H9 (cell line): Measurements from ENCODE around the gene MMP2. TPM values are rescaled to one million over a fixed set of nuclear protein-coding genes. Genes with fewer than 3 reads are reported as not detected.

Experiments used
- DNase-seq: peaks from one replicate; pipeline ENCODE4 v3.0.0-alpha.2; 2017
- H2AFZ ChIP-seq: one replicate; pipeline ENCODE4 v1.6.1; 2013; ENCODE audit warnings: mild to moderate bottlenecking, low read length, control low read depth, moderate library complexity
- H2AK5ac ChIP-seq: 2 replicates; pipeline ENCODE4 v1.6.1; 2013; ENCODE audit warnings: low read length, control low read depth, mixed read lengths; ENCODE audit not compliant: insufficient read length
- H2BK120ac ChIP-seq: one replicate; pipeline ENCODE4 v1.6.1; 2013; ENCODE audit warnings: low read depth, mild to moderate bottlenecking, low read length, control low read depth, inconsistent platforms; ENCODE audit not compliant: poor library complexity, severe bottlenecking
- H2BK12ac ChIP-seq: 2 replicates; pipeline ENCODE4 v1.6.1; 2013; ENCODE audit warnings: low read length, control low read depth, mixed read lengths, low read depth; ENCODE audit not compliant: insufficient read length
- H2BK15ac ChIP-seq: 2 replicates; pipeline ENCODE4 v1.6.1; 2013; ENCODE audit warnings: low read depth, low read length, control low read depth
- H2BK20ac ChIP-seq: one replicate; pipeline ENCODE4 v1.6.1; 2013; ENCODE audit warnings: low read depth, mild to moderate bottlenecking, low read length, control low read depth, inconsistent platforms; ENCODE audit not compliant: poor library complexity, severe bottlenecking
- H2BK5ac ChIP-seq: 2 replicates; pipeline ENCODE4 v1.6.1; 2013; ENCODE audit warnings: low read length, control low read depth, mixed read lengths; ENCODE audit not compliant: insufficient read length
- H3K14ac ChIP-seq: 2 replicates; pipeline ENCODE4 v1.6.1; 2013; ENCODE audit warnings: low read length, control low read depth; ENCODE audit not compliant: insufficient read depth
- H3K18ac ChIP-seq: 2 replicates; pipeline ENCODE4 v1.6.1; 2013; ENCODE audit warnings: low read depth, mild to moderate bottlenecking, mixed read lengths, low read length, control low read depth; ENCODE audit not compliant: insufficient read length
- H3K23ac ChIP-seq: 2 replicates; pipeline ENCODE4 v1.6.1; 2013; ENCODE audit warnings: low read length, control low read depth, mixed read lengths, low read depth; ENCODE audit not compliant: insufficient read length
- H3K23me2 ChIP-seq: 2 replicates; pipeline ENCODE4 v1.6.1; 2013; ENCODE audit warnings: low read depth, mild to moderate bottlenecking, mixed read lengths, low read length, control low read depth; ENCODE audit not compliant: insufficient read length, poor library complexity, severe bottlenecking
- H3K27ac ChIP-seq: 2 replicates; pipeline ENCODE4 v1.5.1; 2013; ENCODE audit warnings: low read length, control low read depth, mixed read lengths, low read depth; ENCODE audit not compliant: insufficient read length
- H3K27me3 ChIP-seq: 2 replicates; pipeline ENCODE4 v1.6.1; 2013; ENCODE audit warnings: low read length, control low read depth, inconsistent platforms; ENCODE audit not compliant: insufficient read depth
- H3K4ac ChIP-seq: 2 replicates; pipeline ENCODE4 v1.6.1; 2013; ENCODE audit warnings: low read depth, mild to moderate bottlenecking, control low read depth, inconsistent platforms, low read length, moderate library complexity
- H3K4me1 ChIP-seq: 2 replicates; pipeline ENCODE4 v1.6.1; 2013; ENCODE audit warnings: low read length, control low read depth, inconsistent platforms; ENCODE audit not compliant: insufficient read depth
- H3K4me2 ChIP-seq: 2 replicates; pipeline ENCODE4 v1.6.1; 2013; ENCODE audit warnings: low read length, control low read depth, mixed read lengths; ENCODE audit not compliant: insufficient read length, insufficient read depth
- H3K56ac ChIP-seq: 2 replicates; pipeline ENCODE4 v1.6.1; 2013; ENCODE audit warnings: low read depth, mild to moderate bottlenecking, mixed read lengths, low read length, control low read depth; ENCODE audit not compliant: insufficient read length
- H3K79me1 ChIP-seq: 2 replicates; pipeline ENCODE4 v1.6.1; 2013; ENCODE audit warnings: low read depth, mild to moderate bottlenecking, moderate library complexity, low read length, control low read depth, inconsistent platforms; ENCODE audit not compliant: insufficient read depth, poor library complexity, severe bottlenecking
- H3K79me2 ChIP-seq: 2 replicates; pipeline ENCODE4 v1.6.1; 2013; ENCODE audit warnings: low read length, control low read depth, inconsistent platforms; ENCODE audit not compliant: insufficient read depth
- H3K9ac ChIP-seq: 2 replicates; pipeline ENCODE4 v1.6.1; 2013; ENCODE audit warnings: low read length, control low read depth, mixed read lengths; ENCODE audit not compliant: insufficient read length; ENCODE audit errors: extremely low read depth
- H3K9me3 ChIP-seq: one replicate; pipeline ENCODE4 v1.6.1; 2013; ENCODE audit warnings: low read depth, low read length, inconsistent platforms; ENCODE audit not compliant: control insufficient read depth
- H3T11ph ChIP-seq: one replicate; pipeline ENCODE4 v1.6.1; 2013; ENCODE audit warnings: mild to moderate bottlenecking, low read length, control low read depth, inconsistent platforms
- H4K20me1 ChIP-seq: one replicate; pipeline ENCODE4 v1.6.1; 2013; ENCODE audit not compliant: control insufficient read depth, insufficient read length, insufficient read depth
- H4K5ac ChIP-seq: 2 replicates; pipeline ENCODE4 v1.6.1; 2013; ENCODE audit warnings: low read depth, mild to moderate bottlenecking, mixed read lengths, low read length, control low read depth; ENCODE audit not compliant: insufficient read length
- H4K8ac ChIP-seq: replicated peaks from 2 replicates; pipeline ENCODE4 v1.6.1; 2013; ENCODE audit warnings: low read length, control low read depth, mixed read lengths, low read depth; ENCODE audit not compliant: insufficient read length
- H4K91ac ChIP-seq: 2 replicates; pipeline ENCODE4 v1.6.1; 2013; ENCODE audit warnings: low read depth, mild to moderate bottlenecking, moderate library complexity, mixed read lengths, low read length, control low read depth; ENCODE audit not compliant: insufficient read length
- H3K27ac Mint-ChIP-seq, 3 experiments: 2 replicates in 2 of 3; 3 replicates in 1 of 3; pipeline ENCODE4 v1.8.0; 2020 to 2021; ENCODE audit warnings: mixed read lengths in 3 of 3, mild to moderate bottlenecking in 1 of 3, moderate library complexity in 1 of 3
- H3K27me3 Mint-ChIP-seq: 2 replicates; pipeline ENCODE4 v1.8.0; 2021; ENCODE audit warnings: low read depth, mild to moderate bottlenecking, moderate library complexity, mixed read lengths
- H3K36me3 Mint-ChIP-seq, 3 experiments: 2 replicates in 2 of 3; 3 replicates in 1 of 3; pipeline ENCODE4 v1.8.0; 2020 to 2021; ENCODE audit warnings: low read depth in 3 of 3, mixed read lengths in 3 of 3; ENCODE audit not compliant: insufficient read depth in 1 of 3
- H3K4me1 Mint-ChIP-seq, 2 experiments: 2 replicates each; pipeline ENCODE4 v1.8.0; 2020; ENCODE audit warnings: mixed read lengths in 2 of 2
- H3K4me3 Mint-ChIP-seq, 2 experiments: 2 replicates in 1 of 2; 3 replicates in 1 of 2; pipeline ENCODE4 v1.8.0; 2020 to 2021; ENCODE audit warnings: mild to moderate bottlenecking in 2 of 2, mixed read lengths in 2 of 2, moderate library complexity in 1 of 2
- H3K9me3 Mint-ChIP-seq, 2 experiments: 2 replicates in 1 of 2; 3 replicates in 1 of 2; pipeline ENCODE4 v1.8.0; 2020; ENCODE audit warnings: mild to moderate bottlenecking in 2 of 2, mixed read lengths in 2 of 2, moderate library complexity in 1 of 2
- CTCF ChIP-seq: fragments of 200-600 bp; sonication (generic); conservative IDR thresholded peaks from 3 replicates; pipeline ENCODE4 v1.8.0; 2021; ENCODE audit warnings: antibody characterized with exemption, mild to moderate bottlenecking
- total RNA-seq: library from RNA; stranded (reverse); gene quantifications from 2 replicates; pipeline ENCODE4 v1.2.1, GENCODE V29; 2021

MMP2 gene
- total RNA-seq, 1 experiment from 2014 or later: 23.1 TPM

GRCh38 chr16:55552621-55553020, 73.6 kb downstream of the MMP2 start:
- TF ChIP-seq CTCF: no peak
- Histone ChIP-seq H4K91ac (no peak overlapping the region), H3K4me2 (no peak overlapping the region), H3K27me3 (no peaks in the 10 kb centered on the region), H3K79me1 (no peaks in the 10 kb centered on the region), H3K9me3 (no peaks in the 10 kb centered on the region), H3K4ac (no peak overlapping the region), H3K23me2 (no peaks in the 10 kb centered on the region), H2BK5ac (no peak overlapping the region), H3K56ac (no peak overlapping the region), H2BK12ac (no peak overlapping the region), H4K20me1 (no peaks in the 10 kb centered on the region), H4K8ac (no peak overlapping the region), H3T11ph (no peak overlapping the region), H3K23ac (no peak overlapping the region), H3K27ac (no peak overlapping the region), H2BK20ac (no peak overlapping the region), H2AFZ (no peak overlapping the region), H3K18ac (no peak overlapping the region), H3K14ac (no peak overlapping the region), H3K9ac (no peak overlapping the region), H2BK120ac (no peak overlapping the region), H3K4me1 (no peaks in the 10 kb centered on the region), H4K5ac (no peak overlapping the region), H2BK15ac (no peak overlapping the region), H3K79me2 (no peaks in the 10 kb centered on the region), H2AK5ac (no peak overlapping the region)
- no peak overlapping the region for H3K4me3 Mint-ChIP-seq
- H3K27ac Mint-ChIP-seq: no peak overlapping the region
- DNase-seq: no peak
- H3K9me3 Mint-ChIP-seq: no peaks in the 10 kb centered on the region
- H3K36me3 Mint-ChIP-seq: peaks cover 0 to 2% (median 0%) of the 10 kb centered on the region in 3 experiments; a peak in 2 of 7 replicates
- H3K4me1 Mint-ChIP-seq: no peaks in the 10 kb centered on the region
- H3K27me3 Mint-ChIP-seq: no peaks in the 10 kb centered on the region
